GM21723 (cell line): Measurements from ENCODE around the gene TMEM201.
"Not testable (repeated sequence)": the region's sequence is repeated elsewhere in the genome, so short reads cannot be mapped to it uniquely, and the experiment has no call there.

Source experiments
- ATAC-seq: cut with Tn5 transposase; IDR thresholded peaks from one replicate; pipeline ENCODE4 v1.9.1; 2021; ENCODE audit warnings: mild to moderate bottlenecking, moderate library complexity; ENCODE audit not compliant: unreplicated experiment

The TMEM201 gene

GRCh38 chr1:9588551-9589143, at the start of gene TMEM201:
TMEM201 (plus strand) TSS chr1:9588911; CDS start chr1:9588931, 20 bp downstream.
- ATAC-seq: peak; percentile 64

GRCh38 chr1:9539165-9539828, 49.4 kb upstream of the TMEM201 start, which contains the start of gene SLC25A33:
SLC25A33 (plus strand) TSS chr1:9539465; CDS start chr1:9539692, 227 bp downstream.
- peak; percentile 92 for ATAC-seq

GRCh38 chr1:9539829-9540550, 48.7 kb upstream of the TMEM201 start:
- peak; percentile 46 for ATAC-seq

- no peak for ATAC-seq
Observed at GRCh38 chr1:9542430-9542829, 46.3 kb upstream of the TMEM201 start.

- ATAC-seq: no peak
Observed at GRCh38 chr1:9544926-9545325, 43.8 kb upstream of the TMEM201 start.

GRCh38 chr1:9549955-9550546, 38.7 kb upstream of the TMEM201 start:
- no peak for ATAC-seq

- ATAC-seq: no peak
Observed at GRCh38 chr1:9551984-9552383, 36.7 kb upstream of the TMEM201 start.

GRCh38 chr1:9553736-9554144, 35.0 kb upstream of the TMEM201 start:
- ATAC-seq: no peak

GRCh38 chr1:9555942-9556341, 32.8 kb upstream of the TMEM201 start:
- ATAC-seq: no peak

GRCh38 chr1:9557624-9558023, 31.1 kb upstream of the TMEM201 start:
- ATAC-seq: no peak

- no peak for ATAC-seq
Observed at GRCh38 chr1:9558271-9558945, 30.3 kb upstream of the TMEM201 start.

GRCh38 chr1:9558946-9559545, 29.7 kb upstream of the TMEM201 start:
- ATAC-seq: no peak

- ATAC-seq: peak; percentile 22
Observed at GRCh38 chr1:9559673-9560072, 29.0 kb upstream of the TMEM201 start.

- ATAC-seq: peak; percentile 68
Observed at GRCh38 chr1:9560090-9560489, 28.6 kb upstream of the TMEM201 start.

- ATAC-seq: no peak
Observed at GRCh38 chr1:9561429-9561828, 27.3 kb upstream of the TMEM201 start.

GRCh38 chr1:9569267-9569666, 19.4 kb upstream of the TMEM201 start:
- no peak for ATAC-seq

- not testable (repeated sequence) for ATAC-seq
Observed at GRCh38 chr1:9570886-9571529, 17.7 kb upstream of the TMEM201 start.

GRCh38 chr1:9573723-9574122, 15.0 kb upstream of the TMEM201 start:
- ATAC-seq: no peak

- no peak for ATAC-seq
Observed at GRCh38 chr1:9575486-9575885, 13.2 kb upstream of the TMEM201 start.

GRCh38 chr1:9576903-9577302, 11.8 kb upstream of the TMEM201 start:
- no peak for ATAC-seq
